Type B pancreatic cell (in vitro differentiated cells): ENCODE data around the gene WHAMM. TPM values are rescaled to one million over a fixed set of nuclear protein-coding genes. Genes with fewer than 3 reads are reported as not detected.
A peak's percentile ranks its signal among the peaks of the same experiment; 100 is the strongest.

Experiments
- DNase-seq: peaks from one replicate; pipeline ENCODE4 v3.0.0; 2021; ENCODE audit warnings: mixed read lengths; ENCODE audit not compliant: unreplicated experiment; ENCODE audit errors: extremely low spot score
- H3K27ac Mint-ChIP-seq: 2 replicates; pipeline ENCODE4 v1.8.0; 2021; ENCODE audit warnings: mild to moderate bottlenecking, mixed read lengths
- H3K27me3 Mint-ChIP-seq: 2 replicates; pipeline ENCODE4 v1.8.0; 2021; ENCODE audit warnings: mixed read lengths
- H3K36me3 Mint-ChIP-seq: 2 replicates; pipeline ENCODE4 v1.8.0; 2021; ENCODE audit warnings: mixed read lengths
- H3K4me1 Mint-ChIP-seq: one replicate; pipeline ENCODE4 v1.8.0; 2021; ENCODE audit warnings: mixed read lengths; ENCODE audit not compliant: unreplicated experiment
- H3K4me3 Mint-ChIP-seq: 2 replicates; pipeline ENCODE4 v1.8.0; 2021; ENCODE audit warnings: mild to moderate bottlenecking, mixed read lengths
- H3K9me3 Mint-ChIP-seq: 2 replicates; pipeline ENCODE4 v1.8.0; 2021; ENCODE audit warnings: mixed read lengths
- total RNA-seq: library from RNA; stranded (reverse); gene quantifications from 2 replicates; pipeline ENCODE4 v1.2.1, GENCODE V29; 2021; ENCODE audit warnings: low replicate concordance
- TF ChIP-seq, protein P1 (sequence below): fragments of 200-600 bp; sonication (generic); conservative IDR thresholded peaks from 2 replicates; pipeline ENCODE4 v1.5.0; 2021; ENCODE audit warnings: antibody characterized with exemption, mild to moderate bottlenecking

Gene WHAMM
- total RNA-seq, 1 donor from 2014 or later, result 9.0 TPM

DNA sequence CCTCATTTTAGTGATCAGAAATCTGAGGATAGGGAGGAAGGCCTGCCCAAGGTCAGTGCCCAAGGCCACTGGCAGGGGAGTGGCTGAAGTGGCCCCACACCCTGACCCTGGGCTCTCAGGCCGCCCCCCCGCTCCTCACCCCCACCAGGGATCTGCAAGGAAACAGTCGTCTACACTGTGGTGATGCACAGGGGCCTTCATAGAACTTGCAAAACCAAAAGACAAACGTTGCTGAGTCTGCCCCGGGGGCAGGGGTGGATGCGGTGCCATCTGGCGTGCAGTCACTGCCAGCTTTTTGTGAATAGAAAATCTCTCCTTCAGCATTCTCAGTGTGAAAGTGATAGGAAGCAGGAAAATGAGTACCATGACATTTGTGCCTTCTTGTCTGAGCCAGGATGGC lies 41.3 kb downstream of the WHAMM start:
- DNase-seq, result peak; percentile 51
- Mint-ChIP-seq H3K4me3 (no peak overlapping the region), H3K27ac (no peak overlapping the region), H3K4me1 (peaks cover 51% of the 10 kb centered on the region), H3K36me3 (no peaks in the 10 kb centered on the region), H3K9me3 (no peaks in the 10 kb centered on the region), H3K27me3 (no peaks in the 10 kb centered on the region)
- TF ChIP-seq, protein P1, sequence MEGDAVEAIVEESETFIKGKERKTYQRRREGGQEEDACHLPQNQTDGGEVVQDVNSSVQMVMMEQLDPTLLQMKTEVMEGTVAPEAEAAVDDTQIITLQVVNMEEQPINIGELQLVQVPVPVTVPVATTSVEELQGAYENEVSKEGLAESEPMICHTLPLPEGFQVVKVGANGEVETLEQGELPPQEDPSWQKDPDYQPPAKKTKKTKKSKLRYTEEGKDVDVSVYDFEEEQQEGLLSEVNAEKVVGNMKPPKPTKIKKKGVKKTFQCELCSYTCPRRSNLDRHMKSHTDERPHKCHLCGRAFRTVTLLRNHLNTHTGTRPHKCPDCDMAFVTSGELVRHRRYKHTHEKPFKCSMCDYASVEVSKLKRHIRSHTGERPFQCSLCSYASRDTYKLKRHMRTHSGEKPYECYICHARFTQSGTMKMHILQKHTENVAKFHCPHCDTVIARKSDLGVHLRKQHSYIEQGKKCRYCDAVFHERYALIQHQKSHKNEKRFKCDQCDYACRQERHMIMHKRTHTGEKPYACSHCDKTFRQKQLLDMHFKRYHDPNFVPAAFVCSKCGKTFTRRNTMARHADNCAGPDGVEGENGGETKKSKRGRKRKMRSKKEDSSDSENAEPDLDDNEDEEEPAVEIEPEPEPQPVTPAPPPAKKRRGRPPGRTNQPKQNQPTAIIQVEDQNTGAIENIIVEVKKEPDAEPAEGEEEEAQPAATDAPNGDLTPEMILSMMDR, result no peak

GRCh38 chr15:82851306-82851850 lies 42.0 kb downstream of the WHAMM start:
- no peaks in the 10 kb centered on the region for H3K9me3 Mint-ChIP-seq
- H3K4me1 Mint-ChIP-seq, result peaks cover 46% of the 10 kb centered on the region

GRCh38 chr15:82851981-82852511 lies 42.6 kb downstream of the WHAMM start:
- Mint-ChIP-seq H3K4me1 (peaks cover 40% of the 10 kb centered on the region), H3K9me3 (no peaks in the 10 kb centered on the region), H3K36me3 (no peaks in the 10 kb centered on the region), H3K27ac (peak overlapping the region; percentile 16), H3K27me3 (no peaks in the 10 kb centered on the region), H3K4me3 (no peak overlapping the region)
- DNase-seq, result peak; percentile 39
- TF ChIP-seq, protein P1, result no peak

More at GRCh38 chr15:82851306-82851850, 42.0 kb downstream of the WHAMM start:
- no peak overlapping the region for H3K27ac Mint-ChIP-seq
- DNase-seq, result peak; percentile 54
- H3K4me3 Mint-ChIP-seq, result no peak overlapping the region
- H3K27me3 Mint-ChIP-seq, result no peaks in the 10 kb centered on the region
- TF ChIP-seq, protein P1, result no peak
- H3K36me3 Mint-ChIP-seq, result no peaks in the 10 kb centered on the region

- H3K27me3 Mint-ChIP-seq, result no peaks in the 10 kb centered on the region
- peak; percentile 60 for DNase-seq
- H3K9me3 Mint-ChIP-seq, result no peaks in the 10 kb centered on the region
- no peaks in the 10 kb centered on the region for H3K36me3 Mint-ChIP-seq
- H3K27ac Mint-ChIP-seq, result peak overlapping the region; percentile 72
- peak overlapping the region; percentile 20 for H3K4me3 Mint-ChIP-seq
- TF ChIP-seq, protein P1, result no peak
- peaks cover 38% of the 10 kb centered on the region for H3K4me1 Mint-ChIP-seq
Observed at GRCh38 chr15:82852941-82853561, 43.6 kb downstream of the WHAMM start.

DNA sequence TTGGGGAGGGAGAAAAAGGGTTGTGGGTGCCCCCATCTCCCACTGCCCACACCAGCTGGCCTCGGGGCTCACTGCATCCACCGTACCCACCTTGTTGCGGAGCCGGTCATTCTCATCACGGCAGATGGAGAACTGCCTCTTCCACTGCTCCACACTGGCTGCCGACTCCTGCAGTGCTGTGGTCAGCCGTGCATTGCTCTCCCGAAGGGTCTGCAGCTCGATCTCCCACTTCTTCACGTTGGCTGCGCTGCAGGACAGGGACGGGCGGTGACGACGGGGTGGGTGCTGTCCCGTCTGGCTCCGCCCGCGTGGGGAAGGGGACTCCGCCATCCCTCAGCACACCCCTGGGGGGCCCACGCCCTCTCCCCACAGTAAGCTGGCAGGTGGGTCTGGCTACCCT lies 45.1 kb downstream of the WHAMM start:
- TF ChIP-seq, protein P1, result no peak
- Mint-ChIP-seq H3K4me3 (no peak overlapping the region), H3K9me3 (no peaks in the 10 kb centered on the region), H3K4me1 (peaks cover 33% of the 10 kb centered on the region), H3K36me3 (no peaks in the 10 kb centered on the region), H3K27me3 (no peaks in the 10 kb centered on the region), H3K27ac (no peak overlapping the region)
- peak; percentile 60 for DNase-seq
